Cortex of kidney (tissue), 1 donor: ENCODE results near the gene NPY5R.

Source experiments
- DNase-seq: peaks from one replicate; lab custom pipeline; 2025; lab: John Stamatoyannopoulos, UW

Gene NPY5R

DNA sequence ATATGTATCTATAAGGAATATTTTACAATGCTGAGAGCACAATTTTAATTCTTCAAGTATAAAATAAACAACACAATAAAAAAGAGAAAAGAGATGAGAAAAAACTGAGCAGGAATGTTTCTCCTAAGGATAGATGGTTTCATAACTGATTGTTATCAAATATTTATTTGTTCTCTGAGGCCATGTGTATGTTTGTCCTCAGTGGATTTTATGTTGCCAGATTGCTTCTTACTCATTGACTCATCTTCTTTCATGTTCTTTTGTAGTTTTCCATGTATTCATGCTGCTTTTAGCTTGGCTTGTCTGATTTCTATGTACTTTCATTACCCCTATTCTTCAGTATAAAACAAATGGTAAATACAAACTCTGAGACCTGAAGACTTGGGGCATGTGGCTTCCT is 41.2 kb downstream of the NPY5R start:
- no peak for DNase-seq

DNA sequence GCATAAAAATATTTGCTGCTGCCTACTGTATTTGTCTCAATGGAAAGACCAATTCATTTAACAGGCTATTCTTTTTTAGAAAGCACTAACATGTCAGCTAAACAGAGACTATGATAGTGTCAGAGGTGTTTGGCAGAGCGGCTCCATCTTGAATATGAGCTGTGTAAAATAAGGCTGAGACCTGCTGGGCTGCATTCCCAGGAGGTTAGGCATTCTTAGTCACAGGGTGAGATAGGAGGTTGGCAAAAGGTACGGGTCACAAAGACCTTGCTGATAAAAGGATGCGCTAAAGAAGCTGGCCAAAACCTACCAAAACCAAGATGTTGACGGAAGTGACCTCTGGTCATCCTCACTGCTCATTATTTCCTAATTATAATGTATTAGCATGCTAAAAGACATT is 41.8 kb downstream of the NPY5R start:
- no peak for DNase-seq

DNA sequence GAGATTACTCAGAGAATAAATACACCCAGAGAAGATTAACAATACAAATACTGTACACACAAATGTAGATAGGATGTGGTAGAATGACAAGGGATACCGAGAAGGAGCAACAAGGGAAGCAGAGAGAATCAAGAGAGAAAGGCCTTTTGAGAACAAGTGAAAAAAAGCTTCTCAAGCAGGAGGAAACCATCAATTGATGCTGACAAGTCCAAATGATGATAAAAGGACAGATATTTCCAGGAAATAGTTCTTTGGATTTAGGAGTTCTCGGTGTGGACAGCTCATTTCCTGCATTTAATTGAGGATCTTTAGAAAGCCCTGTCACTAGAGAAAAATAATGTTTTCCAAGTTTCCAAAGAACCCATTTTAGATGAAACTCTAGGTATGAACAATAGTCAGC is 48.1 kb downstream of the NPY5R start:
- no peak for DNase-seq

DNA sequence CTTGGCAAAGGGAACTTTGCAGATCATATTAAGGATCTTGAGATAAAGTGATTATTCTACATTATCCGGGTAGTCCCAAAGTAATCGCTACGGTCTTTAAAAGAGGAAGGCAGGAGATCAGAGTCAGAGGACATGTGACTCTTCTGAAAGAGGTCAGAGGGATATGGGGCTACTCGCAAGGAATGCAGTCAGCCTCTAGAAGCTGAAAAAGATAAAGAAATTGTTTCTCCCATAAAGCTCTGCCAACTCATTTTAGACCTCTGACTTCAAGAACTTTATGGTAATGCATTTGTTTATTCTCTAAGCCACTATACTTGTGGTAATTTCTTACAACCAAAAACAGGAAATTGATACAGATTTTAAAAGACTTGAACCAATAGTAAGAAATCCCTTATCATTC is 48.6 kb downstream of the NPY5R start:
- DNase-seq = no peak

DNA sequence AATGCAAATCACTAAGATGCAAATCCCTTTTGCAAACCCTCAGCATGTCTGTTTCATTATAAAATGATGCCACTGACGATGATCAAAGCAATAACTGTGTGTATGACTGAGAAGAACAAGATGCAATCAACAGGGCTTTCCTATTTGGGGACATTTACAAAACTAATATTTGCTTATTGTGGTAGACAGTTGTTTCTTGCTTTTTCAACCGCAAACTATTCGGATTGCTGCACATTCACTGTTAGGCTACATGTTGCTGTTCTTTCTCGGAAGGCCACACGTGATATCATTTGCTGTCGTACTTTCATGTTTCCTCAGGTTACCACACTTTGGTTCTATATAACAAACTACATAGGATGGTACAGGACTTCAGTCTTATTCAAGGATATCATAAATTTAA is 49.8 kb downstream of the NPY5R start:
- no peak for DNase-seq

DNA sequence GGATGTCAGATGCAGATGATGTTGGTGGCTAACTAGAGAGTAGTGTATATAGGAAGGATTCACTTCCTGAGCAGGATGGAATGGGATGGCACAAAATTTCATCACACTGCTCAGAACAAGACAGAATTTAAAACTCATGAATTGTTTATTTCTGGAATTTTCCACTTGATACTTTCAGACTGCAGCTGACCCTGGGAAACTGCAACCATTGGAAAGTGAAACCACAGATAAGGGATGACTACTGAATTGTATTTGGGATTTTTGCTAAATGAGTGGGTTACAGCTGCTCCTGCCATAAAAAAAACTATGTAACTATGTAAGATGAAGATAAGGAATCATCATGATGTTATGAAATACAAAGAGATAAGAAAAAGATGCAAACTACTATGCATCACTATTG is 51.4 kb downstream of the NPY5R start:
- DNase-seq = no peak

DNA sequence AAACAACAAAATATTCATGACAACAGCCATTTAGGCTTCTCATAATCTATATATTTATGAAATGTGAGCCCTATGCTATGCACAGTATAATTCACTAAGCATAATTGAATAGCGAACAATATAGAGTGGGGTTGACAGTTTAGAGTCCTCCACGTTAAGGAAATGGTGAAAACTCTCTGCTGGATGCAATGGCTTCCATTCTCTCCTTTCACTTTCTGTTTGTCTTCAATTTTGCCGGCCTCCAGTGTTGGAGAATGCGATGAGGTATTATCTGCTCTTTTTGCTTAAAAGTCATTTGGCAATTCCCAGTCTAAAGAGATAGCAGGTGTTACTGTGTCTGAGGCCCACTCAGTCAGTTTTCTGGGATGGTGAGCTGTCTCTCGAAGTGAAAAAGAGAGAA is 52.1 kb downstream of the NPY5R start:
- no peak for DNase-seq

DNA sequence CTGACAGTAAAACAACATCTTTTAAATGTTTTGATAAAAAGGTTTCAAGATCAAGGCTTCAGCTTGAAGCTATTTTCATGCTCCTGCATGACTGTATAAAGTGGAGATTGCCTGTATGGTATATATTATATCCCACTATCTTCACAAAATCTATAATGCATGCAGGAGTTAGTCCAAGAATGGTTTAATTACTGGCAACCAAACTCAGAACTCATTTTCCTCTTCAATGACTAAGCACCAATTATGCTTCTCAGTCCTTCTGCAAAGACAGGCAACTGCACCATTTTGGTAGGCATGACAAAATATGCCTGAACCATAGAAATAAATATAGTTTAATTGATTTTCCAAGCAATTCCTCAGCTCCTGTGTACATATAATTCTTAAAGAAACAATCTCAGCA is 54.5 kb downstream of the NPY5R start:
- DNase-seq = no peak

DNA sequence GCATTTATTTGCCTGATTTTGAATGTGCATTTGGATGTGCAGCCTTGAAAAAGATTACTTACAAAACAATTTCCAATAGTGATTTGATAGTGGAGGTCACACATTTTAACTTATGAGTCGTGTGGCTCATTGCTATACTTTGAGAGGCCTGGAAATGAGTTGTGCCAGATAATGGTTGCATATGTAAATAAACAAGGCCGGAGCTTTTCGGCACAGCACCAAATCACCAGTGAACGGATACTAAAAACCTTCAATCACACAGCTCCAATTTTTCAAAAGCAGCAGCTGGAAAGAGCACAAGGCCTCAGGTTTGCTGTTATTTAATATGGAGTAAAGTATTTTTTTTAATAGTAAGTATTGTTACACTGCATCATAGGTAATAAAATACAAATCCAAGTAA is 57.2 kb downstream of the NPY5R start:
- no peak for DNase-seq
